Osteoblast (primary cell): ENCODE results near the gene CSHL1. TPM values are rescaled to one million over a fixed set of nuclear protein-coding genes. Genes with fewer than 3 reads are reported as not detected.
"Not testable (repeated sequence)": the region's sequence is repeated elsewhere in the genome, so short reads cannot be mapped to it uniquely, and the experiment has no call there.

Experiments
- DNase-seq: peaks from one replicate; pipeline ENCODE4 v3.0.0; 2011; ENCODE audit warnings: low spot score, mixed read lengths; ENCODE audit not compliant: insufficient read length; ENCODE audit errors: missing footprints
- H2AFZ ChIP-seq: 2 replicates; pipeline ENCODE4 v1.6.0; 2011; ENCODE audit warnings: mild to moderate bottlenecking, low read length
- H3K27ac ChIP-seq: 2 replicates; pipeline ENCODE4 v1.5.1; 2011; ENCODE audit warnings: mild to moderate bottlenecking, low read depth, low read length, moderate library complexity
- H3K27me3 ChIP-seq: 2 replicates; pipeline ENCODE4 v1.6.0; 2012; ENCODE audit warnings: mild to moderate bottlenecking, control low read depth, inconsistent platforms, low read length, moderate library complexity; ENCODE audit not compliant: insufficient read depth
- H3K36me3 ChIP-seq: 2 replicates; pipeline ENCODE4 v1.5.1; 2011; ENCODE audit warnings: mild to moderate bottlenecking, low read length, control low read depth, moderate library complexity; ENCODE audit not compliant: insufficient read depth
- H3K4me1 ChIP-seq: 2 replicates; pipeline ENCODE4 v1.5.1; 2011; ENCODE audit warnings: mild to moderate bottlenecking, low read length, control low read depth, moderate library complexity; ENCODE audit not compliant: insufficient read depth
- H3K4me2 ChIP-seq: 2 replicates; pipeline ENCODE4 v1.6.0; 2011; ENCODE audit warnings: mild to moderate bottlenecking, low read length; ENCODE audit not compliant: insufficient read depth
- H3K4me3 ChIP-seq: fragments of 200-600 bp; sonication (generic); 3 replicates; pipeline ENCODE4 v1.5.1; 2012; ENCODE audit warnings: mild to moderate bottlenecking, low read length, inconsistent platforms; ENCODE audit not compliant: insufficient read depth
- H3K79me2 ChIP-seq: 2 replicates; pipeline ENCODE4 v1.6.0; 2012; ENCODE audit warnings: mild to moderate bottlenecking, low read length, control low read depth, inconsistent platforms; ENCODE audit not compliant: insufficient read depth
- H3K9me3 ChIP-seq: 2 replicates; pipeline ENCODE4 v1.5.1; 2011; ENCODE audit warnings: low read depth, low read length, control low read depth
- H4K20me1 ChIP-seq: 2 replicates; pipeline ENCODE4 v1.6.0; 2012; ENCODE audit warnings: mild to moderate bottlenecking, low read length, control low read depth; ENCODE audit not compliant: insufficient read depth
- CTCF ChIP-seq: IDR thresholded peaks from 2 replicates; pipeline ENCODE4 v1.5.1; 2011; ENCODE audit warnings: mild to moderate bottlenecking, low read depth, low read length, moderate library complexity; ENCODE audit errors: extremely low read depth
- total RNA-seq: library from RNA; depleted of rRNA; stranded (reverse); fragments of >200 nt; gene quantifications from 2 replicates; pipeline ENCODE4 v1.2.3, GENCODE V29; 2012

The CSHL1 gene
- total RNA-seq, 1 donor = not detected

- Histone ChIP-seq H3K36me3 (no peaks in the 10 kb centered on the region), H3K27ac (no peak overlapping the region), H3K4me3 (no peak overlapping the region), H3K4me2 (no peak overlapping the region), H3K27me3 (no peaks in the 10 kb centered on the region), H4K20me1 (no peaks in the 10 kb centered on the region), H3K4me1 (no peaks in the 10 kb centered on the region), H3K79me2 (no peaks in the 10 kb centered on the region), H3K9me3 (no peaks in the 10 kb centered on the region), H2AFZ (no peak overlapping the region)
- DNase-seq = no peak
- TF ChIP-seq CTCF = no peak
Observed at GRCh38 chr17:63910096-63910495, 962 bp downstream of the CSHL1 start.

GRCh38 chr17:63909586-63909985, 1.5 kb downstream of the CSHL1 start:
- not testable (repeated sequence) for H3K4me3 ChIP-seq, DNase-seq, H3K9me3 ChIP-seq, H2AFZ ChIP-seq, H3K27me3 ChIP-seq, H3K27ac ChIP-seq, H3K4me2 ChIP-seq, H3K79me2 ChIP-seq, H3K4me1 ChIP-seq, H3K36me3 ChIP-seq, H4K20me1 ChIP-seq

- not testable (repeated sequence) for DNase-seq
Observed at GRCh38 chr17:63907161-63907778, 3.8 kb downstream of the CSHL1 start.

GRCh38 chr17:63904796-63905195, 6.3 kb downstream of the CSHL1 start:
- not testable (repeated sequence) for H3K36me3 ChIP-seq, H3K27me3 ChIP-seq, H3K27ac ChIP-seq, DNase-seq, H3K4me3 ChIP-seq, H3K4me2 ChIP-seq, H3K4me1 ChIP-seq, H4K20me1 ChIP-seq, H3K79me2 ChIP-seq, H2AFZ ChIP-seq, H3K9me3 ChIP-seq

More at GRCh38 chr17:63907161-63907778, 3.8 kb downstream of the CSHL1 start:
- not testable (repeated sequence) for H3K4me3 ChIP-seq, H3K79me2 ChIP-seq, H2AFZ ChIP-seq, H3K9me3 ChIP-seq, H4K20me1 ChIP-seq, H3K36me3 ChIP-seq, H3K27me3 ChIP-seq, H3K27ac ChIP-seq, H3K4me1 ChIP-seq, H3K4me2 ChIP-seq

GRCh38 chr17:63903787-63904201, 7.3 kb downstream of the CSHL1 start:
- not testable (repeated sequence) for H3K4me1 ChIP-seq, DNase-seq, H2AFZ ChIP-seq, H4K20me1 ChIP-seq, H3K79me2 ChIP-seq, H3K4me2 ChIP-seq, H3K9me3 ChIP-seq, H3K36me3 ChIP-seq, H3K27ac ChIP-seq, H3K27me3 ChIP-seq, H3K4me3 ChIP-seq
- peak; percentile 33 for TF ChIP-seq CTCF

- H3K4me1 ChIP-seq, H3K27ac ChIP-seq, H3K79me2 ChIP-seq, H3K36me3 ChIP-seq, H3K27me3 ChIP-seq, H2AFZ ChIP-seq, H3K9me3 ChIP-seq, H4K20me1 ChIP-seq, H3K4me3 ChIP-seq, DNase-seq, H3K4me2 ChIP-seq: not testable (repeated sequence)
Observed at GRCh38 chr17:63901971-63902370, 9.1 kb downstream of the CSHL1 start.

GRCh38 chr17:63898899-63899798, 11.9 kb downstream of the CSHL1 start:
- H2AFZ ChIP-seq, H3K4me1 ChIP-seq, H3K27me3 ChIP-seq, H3K79me2 ChIP-seq, H4K20me1 ChIP-seq, H3K27ac ChIP-seq, H3K9me3 ChIP-seq, H3K36me3 ChIP-seq, H3K4me2 ChIP-seq, H3K4me3 ChIP-seq: not testable (repeated sequence)
- peak; percentile 69 for DNase-seq
